ENCODE data around the gene L3MBTL4. TPM values are rescaled to one million over a fixed set of nuclear protein-coding genes. Genes with fewer than 3 reads are reported as not detected.

Gene L3MBTL4
- polyA plus RNA-seq, 1 of the 3 experiments (the other 2 are of a cell fraction): 0.02 TPM

DNA sequence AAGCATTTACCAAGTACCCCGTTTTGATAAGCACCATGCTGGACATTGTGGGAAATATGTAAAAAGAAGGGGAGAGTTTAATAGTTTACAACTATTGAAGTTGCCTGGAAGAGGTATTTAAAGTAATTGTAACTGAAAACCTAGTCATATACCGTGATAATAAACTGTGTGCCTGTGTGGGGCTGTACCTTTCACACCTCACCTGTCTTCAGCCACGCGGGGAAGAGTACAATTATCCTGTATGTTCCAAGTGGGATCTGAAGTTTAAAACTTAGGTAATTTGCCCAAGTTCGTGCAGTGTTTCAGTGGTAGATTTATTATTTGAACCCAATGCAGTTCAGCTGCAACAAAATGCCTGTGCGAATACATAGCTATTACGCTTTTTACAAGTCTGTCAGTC is 391.2 kb downstream of the L3MBTL4 start:
- Histone ChIP-seq H4K20me1 (ENCODE audit: insufficient read depth) (no peaks in the 10 kb centered on the region), H3K79me2 (ENCODE audit: insufficient read depth) (no peaks in the 10 kb centered on the region), H3K27ac (ENCODE audit: low read depth in 2 of 2, low read length in 1 of 2) (no peak overlapping the region), H3K9me2 (no peaks in the 10 kb centered on the region), H2AFZ (ENCODE audit: low read depth) (no peak overlapping the region), H3K4me1 (ENCODE audit: control insufficient read depth in 1 of 2, insufficient read depth in 2 of 2, low read depth in 1 of 2, low read length in 1 of 2) (peaks cover 0 to 4% of the 10 kb centered on the region in 2 experiments; a peak in 2 of 4 replicates), H3F3A (replicated peaks; ENCODE audit: insufficient read depth) (no peaks in the 10 kb centered on the region), H3K27me3 (ENCODE audit: insufficient read depth) (no peaks in the 10 kb centered on the region), H3K9ac (no peak overlapping the region), H3K4me2 (no peak overlapping the region), H3K4me3 (ENCODE audit: low read depth in 2 of 2, low read length in 1 of 2) (no peak overlapping the region), H3K9me3 (no peaks in the 10 kb centered on the region), H3K36me3 (replicated peaks in 1 of 2; ENCODE audit: control insufficient read depth in 1 of 2, insufficient read depth in 2 of 2, low read length in 1 of 2) (no peaks in the 10 kb centered on the region)
- POLR2A ChIA-PET: no interaction called here
- TF ChIP-seq, protein P1, sequence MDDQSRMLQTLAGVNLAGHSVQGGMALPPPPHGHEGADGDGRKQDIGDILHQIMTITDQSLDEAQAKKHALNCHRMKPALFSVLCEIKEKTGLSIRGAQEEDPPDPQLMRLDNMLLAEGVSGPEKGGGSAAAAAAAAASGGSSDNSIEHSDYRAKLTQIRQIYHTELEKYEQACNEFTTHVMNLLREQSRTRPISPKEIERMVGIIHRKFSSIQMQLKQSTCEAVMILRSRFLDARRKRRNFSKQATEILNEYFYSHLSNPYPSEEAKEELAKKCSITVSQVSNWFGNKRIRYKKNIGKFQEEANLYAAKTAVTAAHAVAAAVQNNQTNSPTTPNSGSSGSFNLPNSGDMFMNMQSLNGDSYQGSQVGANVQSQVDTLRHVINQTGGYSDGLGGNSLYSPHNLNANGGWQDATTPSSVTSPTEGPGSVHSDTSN (IDR thresholded peaks at IDR 0.05): no peak
- TF ChIP-seq MEF2A (IDR thresholded peaks at IDR 0.05; ENCODE audit: borderline replicate concordance, low read depth) (no peak), FOXM1 (IDR thresholded peaks at IDR 0.05; ENCODE audit: low read depth) (no peak), POLR2AphosphoS5 (IDR thresholded peaks at IDR 0.05; ENCODE audit: low read depth, low read length) (no peak), TCF12 (IDR thresholded peaks at IDR 0.05) (no peak), CHD2 (IDR thresholded peaks at IDR 0.05; ENCODE audit: low read length, partially characterized antibody) (no peak), MXI1 (IDR thresholded peaks at IDR 0.05; ENCODE audit: low read depth, low read length) (no peak), GATA2 (CRISPR knock-in tag; IDR thresholded peaks at IDR 0.05) (no peak), TEAD4 (IDR thresholded peaks at IDR 0.05; ENCODE audit: borderline replicate concordance, insufficient read depth) (no peak), GABPA (IDR thresholded peaks at IDR 0.05; ENCODE audit: low read depth) (no peak), NRF1 (IDR thresholded peaks at IDR 0.05; ENCODE audit: low read depth, low read length) (no peak), JUND (IDR thresholded peaks at IDR 0.05) (no peak), SIN3A (IDR thresholded peaks at IDR 0.05; ENCODE audit: borderline replicate concordance, low read depth, low read length) (no peak)
- TF ChIP-seq, protein P2, sequence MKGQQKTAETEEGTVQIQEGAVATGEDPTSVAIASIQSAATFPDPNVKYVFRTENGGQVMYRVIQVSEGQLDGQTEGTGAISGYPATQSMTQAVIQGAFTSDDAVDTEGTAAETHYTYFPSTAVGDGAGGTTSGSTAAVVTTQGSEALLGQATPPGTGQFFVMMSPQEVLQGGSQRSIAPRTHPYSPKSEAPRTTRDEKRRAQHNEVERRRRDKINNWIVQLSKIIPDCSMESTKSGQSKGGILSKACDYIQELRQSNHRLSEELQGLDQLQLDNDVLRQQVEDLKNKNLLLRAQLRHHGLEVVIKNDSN (IDR thresholded peaks at IDR 0.05; ENCODE audit: borderline replicate concordance, low read depth): no peak
- TF ChIP-seq, protein P3, sequence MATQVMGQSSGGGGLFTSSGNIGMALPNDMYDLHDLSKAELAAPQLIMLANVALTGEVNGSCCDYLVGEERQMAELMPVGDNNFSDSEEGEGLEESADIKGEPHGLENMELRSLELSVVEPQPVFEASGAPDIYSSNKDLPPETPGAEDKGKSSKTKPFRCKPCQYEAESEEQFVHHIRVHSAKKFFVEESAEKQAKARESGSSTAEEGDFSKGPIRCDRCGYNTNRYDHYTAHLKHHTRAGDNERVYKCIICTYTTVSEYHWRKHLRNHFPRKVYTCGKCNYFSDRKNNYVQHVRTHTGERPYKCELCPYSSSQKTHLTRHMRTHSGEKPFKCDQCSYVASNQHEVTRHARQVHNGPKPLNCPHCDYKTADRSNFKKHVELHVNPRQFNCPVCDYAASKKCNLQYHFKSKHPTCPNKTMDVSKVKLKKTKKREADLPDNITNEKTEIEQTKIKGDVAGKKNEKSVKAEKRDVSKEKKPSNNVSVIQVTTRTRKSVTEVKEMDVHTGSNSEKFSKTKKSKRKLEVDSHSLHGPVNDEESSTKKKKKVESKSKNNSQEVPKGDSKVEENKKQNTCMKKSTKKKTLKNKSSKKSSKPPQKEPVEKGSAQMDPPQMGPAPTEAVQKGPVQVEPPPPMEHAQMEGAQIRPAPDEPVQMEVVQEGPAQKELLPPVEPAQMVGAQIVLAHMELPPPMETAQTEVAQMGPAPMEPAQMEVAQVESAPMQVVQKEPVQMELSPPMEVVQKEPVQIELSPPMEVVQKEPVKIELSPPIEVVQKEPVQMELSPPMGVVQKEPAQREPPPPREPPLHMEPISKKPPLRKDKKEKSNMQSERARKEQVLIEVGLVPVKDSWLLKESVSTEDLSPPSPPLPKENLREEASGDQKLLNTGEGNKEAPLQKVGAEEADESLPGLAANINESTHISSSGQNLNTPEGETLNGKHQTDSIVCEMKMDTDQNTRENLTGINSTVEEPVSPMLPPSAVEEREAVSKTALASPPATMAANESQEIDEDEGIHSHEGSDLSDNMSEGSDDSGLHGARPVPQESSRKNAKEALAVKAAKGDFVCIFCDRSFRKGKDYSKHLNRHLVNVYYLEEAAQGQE (IDR thresholded peaks at IDR 0.05; ENCODE audit: low read depth, low read length): no peak
- TF ChIP-seq, protein P4, sequence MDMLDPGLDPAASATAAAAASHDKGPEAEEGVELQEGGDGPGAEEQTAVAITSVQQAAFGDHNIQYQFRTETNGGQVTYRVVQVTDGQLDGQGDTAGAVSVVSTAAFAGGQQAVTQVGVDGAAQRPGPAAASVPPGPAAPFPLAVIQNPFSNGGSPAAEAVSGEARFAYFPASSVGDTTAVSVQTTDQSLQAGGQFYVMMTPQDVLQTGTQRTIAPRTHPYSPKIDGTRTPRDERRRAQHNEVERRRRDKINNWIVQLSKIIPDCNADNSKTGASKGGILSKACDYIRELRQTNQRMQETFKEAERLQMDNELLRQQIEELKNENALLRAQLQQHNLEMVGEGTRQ (IDR thresholded peaks at IDR 0.05; ENCODE audit: borderline replicate concordance, low read depth, low read length): no peak
- CTCF ChIA-PET: no interaction called here
- DNase-seq: no peak
- WGBS (ENCODE audit: low lambda C conversion rate): 70% methylated on average over 7 of the region's 7 CpGs

All from SK-N-SH (cell line).